ENCODE data around the gene GYPC.
"Not testable (repeated sequence)": the region's sequence is repeated elsewhere in the genome, so short reads cannot be mapped to it uniquely, and the experiment has no call there.

Gene GYPC, protein sequence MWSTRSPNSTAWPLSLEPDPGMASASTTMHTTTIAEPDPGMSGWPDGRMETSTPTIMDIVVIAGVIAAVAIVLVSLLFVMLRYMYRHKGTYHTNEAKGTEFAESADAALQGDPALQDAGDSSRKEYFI

GRCh38 chr2:126655500-126656430, at the start of gene GYPC:
Gene GYPC (plus strand): TSS chr2:126656158. CDS start chr2:126656264, 106 bp downstream.
- peak; percentile 19 to 47 for DNase-seq (ENCODE audit: low read depth in 2 of 2)

- no peak for DNase-seq (ENCODE audit: low read depth in 2 of 2)
Observed at GRCh38 chr2:126614524-126615227, 41.3 kb upstream of the GYPC start.

DNA sequence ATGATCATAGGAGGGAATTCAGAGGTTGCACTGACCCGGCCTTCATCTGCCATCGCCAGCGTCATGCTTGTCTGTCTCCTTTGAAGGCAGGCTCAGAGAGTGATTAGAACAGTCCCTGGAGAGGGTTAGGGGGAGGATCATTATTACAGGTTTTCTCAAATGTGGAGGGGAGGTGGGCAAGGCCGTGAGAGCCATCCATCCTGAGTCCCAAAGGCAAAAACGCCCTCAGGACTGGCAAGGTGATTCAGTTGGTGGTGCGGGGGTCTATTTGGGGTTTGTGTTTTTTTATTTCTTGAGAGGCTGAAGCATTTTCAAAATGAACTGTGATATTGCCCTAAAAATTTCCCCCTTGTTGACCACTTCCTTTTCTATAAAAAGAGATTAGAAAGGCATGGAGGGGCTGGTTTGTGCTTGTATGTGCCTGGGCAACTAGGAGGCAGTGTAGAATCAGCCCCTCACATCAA, 39.3 kb upstream of the GYPC start:
- DNase-seq (ENCODE audit: low read depth in 2 of 2): no peak

DNA sequence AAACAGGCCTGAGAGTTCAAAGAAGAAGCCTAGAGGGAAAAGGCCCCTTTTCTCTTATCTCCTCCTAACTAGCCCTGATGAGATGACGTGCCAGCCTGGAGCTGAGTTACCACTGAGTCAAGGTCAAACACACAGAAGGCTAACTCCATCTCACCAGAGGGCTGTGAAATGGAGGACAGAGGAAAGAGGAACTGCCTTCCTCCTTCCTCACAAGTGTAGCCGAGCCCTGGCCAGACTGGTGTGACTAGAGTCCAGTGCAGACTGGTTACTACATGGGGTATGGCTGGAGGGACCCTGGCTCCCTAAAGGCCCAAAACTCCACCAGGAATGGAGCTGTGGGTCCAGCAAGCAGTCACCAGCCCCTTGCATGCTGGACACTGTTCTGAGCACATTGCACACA, 35.7 kb upstream of the GYPC start:
- no peak for DNase-seq (ENCODE audit: low read depth in 2 of 2)

GRCh38 chr2:126623000-126623399, 33.0 kb upstream of the GYPC start:
- DNase-seq (ENCODE audit: low read depth in 2 of 2): no peak

DNA sequence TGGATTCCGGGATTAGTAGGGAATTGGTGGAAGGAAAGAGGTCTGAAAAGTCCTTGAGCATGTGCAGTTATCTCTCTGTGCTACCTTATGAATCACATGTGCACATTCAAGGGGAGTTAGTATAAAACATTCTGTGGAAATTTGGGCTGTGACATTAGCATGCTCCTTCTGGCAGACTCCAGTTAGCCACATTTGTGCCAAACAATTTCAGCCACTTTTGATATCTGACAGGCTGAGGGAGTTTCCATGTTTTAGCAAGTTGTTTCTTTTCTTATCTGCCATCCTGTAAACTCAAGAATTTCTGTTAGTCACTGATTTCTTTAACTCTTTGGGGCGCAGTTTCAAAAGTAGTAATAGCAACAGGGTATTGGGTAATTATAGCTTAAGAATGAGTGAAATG, 28.3 kb upstream of the GYPC start:
- no peak for DNase-seq (ENCODE audit: low read depth in 2 of 2)

- DNase-seq (ENCODE audit: low read depth in 2 of 2): peak in 1 of 2 donors; percentile 9
Observed at GRCh38 chr2:126634273-126634861, 21.6 kb upstream of the GYPC start.

GRCh38 chr2:126635281-126635680, 20.7 kb upstream of the GYPC start:
- no peak for DNase-seq (ENCODE audit: low read depth in 2 of 2)

GRCh38 chr2:126635736-126636135, 20.2 kb upstream of the GYPC start:
- no peak for DNase-seq (ENCODE audit: low read depth in 2 of 2)

GRCh38 chr2:126637386-126637785, 18.6 kb upstream of the GYPC start:
- no peak for DNase-seq (ENCODE audit: low read depth in 2 of 2)

- DNase-seq (ENCODE audit: low read depth in 2 of 2): no peak
Observed at GRCh38 chr2:126638746-126639145, 17.2 kb upstream of the GYPC start.

DNA sequence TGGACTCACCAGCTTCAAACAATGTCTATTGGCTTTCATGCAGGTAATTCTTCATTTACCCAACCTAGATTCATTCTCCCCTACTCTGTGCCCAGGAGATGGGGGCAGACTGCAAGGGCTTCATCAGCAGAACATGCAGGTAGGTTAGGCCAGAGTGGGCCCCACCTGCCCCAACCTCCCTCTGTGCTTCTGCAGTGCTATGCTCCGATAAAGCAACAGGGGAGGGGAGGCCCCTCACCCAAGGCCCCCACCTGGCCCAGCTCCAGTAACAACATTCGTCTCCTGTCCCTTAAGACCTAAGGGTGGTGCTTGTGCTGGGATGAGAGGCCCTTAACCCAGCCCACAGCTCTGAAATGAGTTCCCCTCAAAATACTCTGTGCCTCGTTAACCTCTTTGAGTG, 16.7 kb upstream of the GYPC start:
- no peak for DNase-seq (ENCODE audit: low read depth in 2 of 2)

- DNase-seq (ENCODE audit: low read depth in 2 of 2): not testable (repeated sequence)
Observed at GRCh38 chr2:126641294-126641693, 14.7 kb upstream of the GYPC start.

DNA sequence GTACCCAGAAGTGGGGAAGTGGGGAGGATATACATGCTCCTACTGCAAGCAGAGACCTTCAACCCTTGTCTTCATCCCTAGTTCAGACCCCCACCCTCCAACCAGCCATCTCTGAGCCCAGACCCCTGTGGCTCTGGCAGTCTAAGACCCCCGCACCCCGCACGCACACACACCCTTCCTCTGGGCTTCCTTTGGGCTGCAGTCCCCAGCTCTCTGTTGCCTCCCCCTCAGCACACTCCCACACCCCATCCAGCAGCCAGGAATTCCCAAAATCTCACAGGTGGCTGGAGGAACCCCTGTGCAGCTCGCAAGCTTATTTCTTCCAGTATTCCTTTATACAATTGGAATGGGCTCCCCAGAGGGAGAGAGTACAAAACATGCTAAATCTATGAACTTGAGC, 13.9 kb upstream of the GYPC start:
- no peak for DNase-seq (ENCODE audit: low read depth in 2 of 2)

GRCh38 chr2:126643431-126643830, 12.5 kb upstream of the GYPC start:
- DNase-seq (ENCODE audit: low read depth in 2 of 2): no peak

DNA sequence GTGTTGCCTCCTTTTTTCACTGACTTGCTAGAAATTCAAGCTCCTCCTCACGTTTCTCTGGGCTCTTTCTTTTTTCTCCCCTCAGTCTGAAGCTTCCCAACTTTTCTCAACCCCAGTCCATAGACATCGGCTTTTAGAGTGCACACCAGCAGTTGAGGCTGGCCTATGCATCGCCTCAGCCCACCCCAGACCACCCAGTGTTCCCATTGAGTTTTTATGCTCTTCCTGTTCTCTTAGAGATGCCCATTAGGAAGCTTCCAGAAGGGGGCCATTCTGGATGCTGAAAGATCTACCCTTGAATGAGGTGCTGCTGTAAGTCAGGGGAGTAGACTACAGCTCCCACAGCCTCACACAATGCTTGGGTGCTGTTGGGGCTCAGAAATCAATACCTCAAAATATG, 12.0 kb upstream of the GYPC start:
- no peak for DNase-seq (ENCODE audit: low read depth in 2 of 2)

DNA sequence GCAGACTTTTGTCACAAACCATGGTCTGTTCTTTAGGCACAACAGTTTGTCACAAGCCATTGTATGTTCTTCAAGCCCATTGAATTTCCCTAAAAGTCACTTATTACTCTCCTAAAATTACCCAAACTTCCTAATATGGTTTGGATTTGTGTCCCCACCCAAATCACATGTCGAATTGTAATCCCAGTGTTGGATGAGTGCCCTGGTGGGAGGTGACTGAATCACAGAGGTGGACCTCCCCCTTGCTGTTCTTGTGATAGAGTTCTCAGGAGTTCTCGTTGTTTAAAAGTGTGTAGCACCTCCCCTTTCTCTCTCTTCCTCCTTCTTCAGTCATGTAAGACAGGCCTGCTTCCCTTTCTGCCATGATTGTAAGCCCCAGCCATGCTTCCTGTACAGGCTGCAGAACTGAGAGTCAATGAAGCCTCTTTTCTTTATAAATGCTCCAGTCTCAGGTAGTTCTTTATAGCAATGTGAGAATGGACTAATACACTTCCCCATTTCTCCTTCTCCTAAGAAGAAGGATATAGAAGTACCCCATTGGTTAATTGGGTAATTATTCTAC, 11.2 kb upstream of the GYPC start:
- DNase-seq (ENCODE audit: low read depth in 2 of 2): no peak

GRCh38 chr2:126645211-126645618, 10.7 kb upstream of the GYPC start:
- no peak for DNase-seq (ENCODE audit: low read depth in 2 of 2)

GRCh38 chr2:126646026-126646425, 9.9 kb upstream of the GYPC start:
- no peak for DNase-seq (ENCODE audit: low read depth in 2 of 2)

- not testable (repeated sequence) for DNase-seq (ENCODE audit: low read depth in 2 of 2)
Observed at GRCh38 chr2:126647714-126648344, 8.1 kb upstream of the GYPC start.

DNA sequence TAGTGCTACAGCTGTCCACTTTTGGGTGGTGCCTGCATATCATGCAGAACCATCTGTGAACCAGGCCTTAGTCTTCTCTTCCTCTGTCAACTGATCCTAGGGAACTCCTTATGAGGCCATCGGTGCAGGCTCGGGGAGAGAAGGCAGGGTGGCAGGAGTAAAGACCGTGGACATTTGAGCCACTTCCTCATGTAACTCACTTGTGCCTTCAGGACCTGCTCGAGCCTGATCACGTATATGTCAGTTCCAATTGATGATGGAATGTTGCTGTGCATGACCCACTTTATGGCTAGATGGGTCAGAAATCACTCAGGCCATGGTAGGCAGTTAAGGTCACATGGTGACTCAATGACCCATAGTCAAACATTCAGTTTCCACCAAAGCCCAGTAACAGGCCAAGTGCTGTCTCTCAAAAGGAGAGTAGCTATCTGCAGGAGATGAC, 7.6 kb upstream of the GYPC start:
- DNase-seq (ENCODE audit: low read depth in 2 of 2): not testable (repeated sequence)

Measured in stimulated activated CD4-positive, alpha-beta T cell treated with anti-CD3 and anti-CD28 coated beads, Interleukin-1b, Interleukin-23, amount 100 ng/mL, for 4 hours (primary cell).